Measurements from ENCODE around the gene TMEM94.

The TMEM94 gene

DNA sequence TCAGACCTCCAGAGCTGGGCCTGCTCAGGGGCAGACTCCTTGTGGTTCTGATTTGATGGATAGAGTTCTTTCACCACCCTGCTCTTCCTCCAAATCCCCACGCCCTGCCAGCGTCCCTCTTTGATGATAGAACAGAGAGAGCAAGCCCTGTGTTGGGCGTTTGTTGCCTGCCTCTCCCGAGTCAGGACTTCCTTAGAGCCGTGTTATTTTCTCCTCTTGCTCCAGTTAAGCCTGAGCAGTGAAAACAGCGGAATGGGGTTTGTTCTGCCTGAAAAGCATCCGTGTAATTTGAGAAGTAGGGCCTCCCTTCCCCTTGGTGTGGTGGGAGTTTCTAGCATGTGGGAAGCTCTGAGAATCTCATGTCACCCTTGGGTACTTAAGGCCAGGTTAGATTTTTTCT lies 22.1 kb downstream of the TMEM94 start:
- no peak for DNase-seq

DNA sequence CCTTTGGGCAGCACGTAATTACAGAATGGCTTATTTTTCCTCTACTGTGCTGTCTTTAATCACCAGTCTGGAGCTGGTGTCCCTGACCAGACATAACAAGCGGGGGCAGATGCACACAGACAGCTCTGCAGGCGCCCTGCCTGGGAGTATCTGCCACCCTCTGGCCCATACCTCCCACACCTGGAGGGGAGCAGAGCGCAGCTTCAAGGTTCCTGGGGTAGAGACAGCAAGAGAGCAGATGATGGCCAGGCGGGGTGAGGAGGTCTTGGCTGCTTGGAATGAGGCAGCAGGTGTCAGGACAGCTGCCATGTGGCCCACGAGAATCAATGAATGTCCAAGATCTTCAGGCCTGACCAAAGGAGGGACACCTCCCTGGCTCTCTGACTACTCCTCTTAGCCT lies 23.8 kb downstream of the TMEM94 start:
- no peak for DNase-seq

DNA sequence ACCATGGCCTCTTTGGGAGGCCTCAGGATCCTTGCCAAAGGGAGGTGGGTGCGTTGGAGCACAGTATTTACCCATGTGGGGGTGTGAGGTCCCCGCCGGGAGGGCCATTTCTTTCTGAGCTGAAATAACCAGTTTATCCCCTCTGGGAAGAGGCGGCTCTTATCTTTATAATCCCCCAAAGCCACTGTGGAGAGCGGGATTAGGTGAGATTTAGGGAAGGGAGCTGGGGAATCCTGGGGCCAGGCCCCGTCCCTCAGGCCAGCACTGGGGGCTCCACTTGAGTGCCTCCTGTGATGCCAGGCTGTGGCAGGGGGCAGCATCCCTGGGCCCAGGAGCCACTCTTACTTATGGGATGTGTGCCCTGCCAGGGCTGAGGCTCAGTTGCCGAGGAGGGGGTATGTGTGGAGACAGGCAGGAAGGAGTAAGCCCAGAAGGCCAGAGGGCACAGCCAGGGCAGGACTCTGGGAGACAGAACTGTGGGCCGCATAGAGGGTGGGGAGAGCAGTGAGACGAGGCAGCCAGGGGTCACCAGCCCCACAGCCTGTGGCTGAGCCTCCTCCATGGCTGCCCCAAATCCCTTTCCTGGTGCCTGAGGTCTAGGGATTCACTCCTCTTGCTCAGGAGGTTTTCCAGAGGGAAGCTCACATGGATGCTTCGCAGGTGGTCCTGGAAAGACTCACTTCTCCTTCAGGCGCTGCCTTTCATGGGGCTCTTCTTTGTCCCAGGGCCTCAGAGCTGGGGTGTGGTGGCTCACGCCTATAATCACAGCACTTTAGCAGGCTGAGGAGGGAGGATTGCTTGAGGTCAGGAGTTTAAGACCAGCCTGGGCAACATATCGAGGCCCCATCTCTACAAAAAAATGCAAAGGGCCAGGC lies 25.0 kb downstream of the TMEM94 start:
- no peak for DNase-seq

DNA sequence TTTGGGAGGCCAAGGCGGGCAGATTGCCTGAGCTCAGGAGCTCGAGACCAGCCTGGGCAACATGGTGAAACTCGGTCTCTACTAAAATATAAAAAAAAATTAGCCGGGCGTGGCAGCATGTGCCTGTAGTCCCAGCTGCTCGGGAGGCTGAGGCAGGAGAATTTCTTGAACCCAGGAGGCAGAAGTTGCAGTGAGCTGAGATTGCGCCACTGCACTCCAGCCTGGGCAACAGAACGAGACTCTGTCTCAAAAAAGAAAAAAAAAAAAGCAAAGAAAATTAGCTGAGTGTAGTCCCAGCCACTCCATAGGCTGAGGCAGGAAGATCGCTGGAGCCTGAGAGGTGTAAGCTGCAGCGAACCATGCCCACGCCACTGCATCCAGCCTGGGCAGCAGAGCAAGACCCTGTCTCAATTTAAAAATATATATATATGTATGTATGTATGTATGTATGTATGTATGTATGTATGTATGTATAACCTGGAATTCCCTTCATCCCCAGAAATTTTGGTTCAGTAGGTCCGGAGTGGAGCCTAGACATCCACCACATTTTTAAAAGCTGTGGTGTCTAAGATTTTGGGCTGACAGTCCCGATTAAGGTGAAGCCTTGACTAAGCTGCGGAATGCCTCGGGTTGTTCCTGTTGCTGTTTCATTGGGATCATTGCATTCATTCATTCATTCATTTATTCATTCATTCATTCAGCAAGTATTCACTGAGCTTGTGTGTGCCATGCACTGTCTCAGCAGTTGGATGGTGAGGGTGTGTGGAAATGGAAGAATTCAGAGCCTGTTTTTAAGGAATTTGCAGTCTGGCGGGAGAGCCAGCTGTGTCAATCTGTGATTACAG lies 25.9 kb downstream of the TMEM94 start:
- DNase-seq: no peak

DNA sequence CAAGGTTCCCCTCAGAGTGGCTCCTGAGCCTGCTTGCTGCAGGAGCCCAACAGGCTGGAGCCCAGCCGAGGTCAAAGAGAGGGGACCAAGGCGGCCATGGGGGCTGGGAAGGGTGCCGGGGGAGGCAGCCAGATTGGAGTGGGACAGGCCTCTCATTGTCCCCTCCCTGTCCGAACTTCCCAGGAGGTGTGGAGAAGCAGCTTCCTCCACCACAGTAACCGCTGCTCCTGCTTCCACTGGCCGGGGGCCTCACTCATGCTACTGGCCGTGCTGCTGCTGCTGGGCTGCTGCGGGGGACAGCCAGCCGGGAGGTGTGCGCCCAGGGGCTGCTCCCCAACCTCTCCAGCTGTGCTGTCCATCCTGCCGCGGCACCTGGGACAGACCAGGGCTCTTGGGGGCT lies 29.3 kb downstream of the TMEM94 start:
- DNase-seq: no peak

- no peak for DNase-seq
Measured at GRCh38 chr17:75486151-75486550, 29.7 kb downstream of the TMEM94 start.

DNA sequence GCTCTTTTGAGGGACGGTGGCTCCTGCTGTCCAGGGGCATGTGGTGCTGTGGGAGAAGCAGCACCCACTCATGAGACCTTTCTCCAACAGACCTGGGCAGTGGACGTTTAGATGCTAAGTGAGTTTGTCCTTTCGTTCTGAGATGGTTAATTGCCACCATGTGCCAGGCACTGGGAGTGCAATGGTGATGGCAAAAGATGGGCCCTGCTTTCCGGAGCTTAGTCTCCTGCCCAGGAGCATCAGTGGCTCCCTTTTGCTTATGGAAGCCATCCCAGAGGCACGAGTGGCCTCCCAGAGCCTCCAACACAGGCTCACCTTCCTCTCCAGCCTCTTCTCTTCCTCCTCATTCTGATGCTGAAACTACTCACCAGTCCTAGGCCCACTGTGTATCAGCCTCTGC lies 30.5 kb downstream of the TMEM94 start:
- no peak for DNase-seq

- DNase-seq: peak; percentile 5 to 15
Measured at GRCh38 chr17:75487351-75488070, 31.1 kb downstream of the TMEM94 start.

DNA sequence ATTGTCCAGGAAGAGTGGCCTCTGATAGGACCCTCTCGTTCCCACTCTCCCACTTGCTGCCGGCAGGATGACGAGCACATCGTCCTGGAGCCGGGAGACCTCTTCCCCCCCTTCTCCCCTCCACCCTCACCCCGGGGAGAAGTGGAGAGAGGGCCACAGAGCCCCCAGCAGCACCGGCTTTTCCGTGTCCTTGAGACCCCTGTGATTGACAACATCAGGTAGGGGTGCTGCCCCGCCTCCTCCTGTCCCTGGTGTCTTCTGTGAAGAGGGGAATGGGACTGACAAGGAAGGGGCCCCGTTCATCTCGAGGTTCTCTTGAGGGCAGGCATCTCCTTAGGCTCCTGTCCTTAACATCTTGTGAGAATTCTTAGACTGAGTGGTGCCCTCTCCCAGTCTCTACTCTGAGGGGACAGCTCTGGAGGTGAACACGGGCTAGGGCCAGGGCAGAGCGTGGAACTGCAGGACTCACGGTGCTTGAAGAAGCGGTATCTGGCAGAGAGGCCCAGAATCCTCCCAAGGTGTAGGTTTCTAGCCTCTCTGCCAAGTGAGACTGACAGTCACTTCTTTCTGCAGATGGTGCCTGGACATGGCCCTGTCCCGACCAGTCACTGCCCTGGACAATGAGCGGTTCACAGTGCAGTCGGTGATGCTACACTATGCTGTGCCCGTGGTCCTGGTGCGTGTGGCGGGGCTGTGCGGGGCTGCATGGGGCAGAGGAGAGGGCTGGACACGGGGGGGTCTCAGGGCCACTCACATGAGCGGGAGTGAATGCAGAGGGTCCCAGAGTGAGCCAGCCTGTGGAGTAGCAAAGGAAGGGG lies 32.5 kb downstream of the TMEM94 start:
- no peak for DNase-seq

DNA sequence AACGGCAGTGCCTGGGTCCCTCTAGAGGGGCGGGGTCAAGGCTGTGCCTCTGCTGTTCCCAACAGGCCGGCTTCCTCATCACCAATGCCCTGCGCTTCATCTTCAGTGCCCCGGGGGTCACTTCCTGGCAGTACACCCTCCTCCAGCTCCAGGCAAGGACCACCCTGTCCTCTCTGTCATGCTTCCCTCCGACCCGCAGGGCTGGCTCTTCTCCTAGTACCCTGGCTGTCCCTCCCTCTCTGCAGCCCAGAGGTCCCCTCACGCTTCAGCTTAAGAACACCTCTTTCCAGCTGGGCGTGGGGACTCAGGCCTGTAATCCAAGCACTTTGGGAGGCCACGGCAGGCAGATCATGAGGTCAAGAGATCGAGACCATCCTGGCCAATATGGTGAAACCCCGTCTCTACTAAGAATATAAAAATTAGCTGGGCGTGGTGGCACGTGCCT lies 33.1 kb downstream of the TMEM94 start:
- no peak for DNase-seq

DNA sequence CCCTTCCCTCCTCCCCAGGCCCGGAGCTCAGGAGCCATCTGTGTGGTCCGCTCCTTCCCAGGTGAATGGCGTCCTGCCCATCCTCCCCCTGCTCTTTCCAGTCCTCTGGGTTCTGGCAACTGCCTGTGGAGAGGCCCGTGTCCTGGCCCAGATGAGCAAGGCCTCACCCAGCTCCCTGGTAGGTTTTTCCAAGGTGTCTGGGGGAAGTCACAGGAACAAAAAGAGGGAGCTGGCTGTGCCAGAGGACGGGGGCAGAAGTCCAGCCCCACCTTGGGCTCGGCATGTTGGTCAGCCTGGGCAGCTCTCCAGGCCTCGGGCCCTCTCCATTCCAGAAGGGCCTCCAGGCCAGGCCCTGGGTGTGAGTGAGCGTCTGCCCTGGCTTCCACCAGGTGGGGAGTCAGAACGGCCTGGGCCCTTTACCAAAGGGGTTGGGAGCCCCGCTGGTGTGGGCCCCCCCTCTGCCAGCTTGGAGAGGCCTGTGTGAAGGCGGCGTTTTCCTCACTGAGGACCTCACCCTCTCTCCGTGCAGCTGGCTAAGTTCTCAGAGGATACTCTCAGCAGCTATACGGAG lies 33.8 kb downstream of the TMEM94 start:
- no peak for DNase-seq

DNA sequence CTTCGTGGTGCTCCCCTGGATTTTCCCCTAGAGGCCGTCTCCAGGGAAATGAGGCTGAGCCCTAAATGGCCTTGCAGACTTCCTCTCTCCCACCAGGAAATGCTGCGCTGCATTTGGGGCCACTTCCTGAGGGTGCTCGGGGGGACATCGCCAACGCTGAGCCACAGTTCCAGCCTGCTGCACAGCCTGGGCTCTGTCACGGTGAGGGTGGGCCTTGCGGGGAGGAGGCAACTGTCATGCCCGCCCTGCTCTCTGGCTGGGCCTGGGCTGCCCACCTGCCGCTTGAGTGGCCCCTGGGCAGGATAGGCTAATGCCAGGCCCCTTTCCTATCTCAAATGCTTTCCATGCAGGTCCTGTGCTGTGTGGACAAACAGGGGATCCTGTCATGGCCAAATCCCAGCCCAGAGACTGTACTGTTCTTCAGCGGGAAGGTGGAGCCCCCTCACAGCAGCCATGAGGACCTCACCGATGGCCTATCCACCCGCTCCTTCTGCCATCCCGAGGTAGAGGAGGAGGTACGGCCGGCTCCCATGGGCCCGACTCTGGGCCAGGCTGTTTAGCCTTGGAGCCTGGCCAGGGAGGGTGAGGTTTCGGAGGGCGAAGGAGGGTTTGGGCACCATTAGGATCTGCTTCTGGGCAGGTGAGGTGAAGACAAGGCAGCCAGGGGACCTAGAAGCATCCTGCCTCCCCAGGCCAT lies 34.7 kb downstream of the TMEM94 start:
- DNase-seq: no peak

- no peak for DNase-seq
Measured at GRCh38 chr17:75491680-75492079, 35.2 kb downstream of the TMEM94 start.

DNA sequence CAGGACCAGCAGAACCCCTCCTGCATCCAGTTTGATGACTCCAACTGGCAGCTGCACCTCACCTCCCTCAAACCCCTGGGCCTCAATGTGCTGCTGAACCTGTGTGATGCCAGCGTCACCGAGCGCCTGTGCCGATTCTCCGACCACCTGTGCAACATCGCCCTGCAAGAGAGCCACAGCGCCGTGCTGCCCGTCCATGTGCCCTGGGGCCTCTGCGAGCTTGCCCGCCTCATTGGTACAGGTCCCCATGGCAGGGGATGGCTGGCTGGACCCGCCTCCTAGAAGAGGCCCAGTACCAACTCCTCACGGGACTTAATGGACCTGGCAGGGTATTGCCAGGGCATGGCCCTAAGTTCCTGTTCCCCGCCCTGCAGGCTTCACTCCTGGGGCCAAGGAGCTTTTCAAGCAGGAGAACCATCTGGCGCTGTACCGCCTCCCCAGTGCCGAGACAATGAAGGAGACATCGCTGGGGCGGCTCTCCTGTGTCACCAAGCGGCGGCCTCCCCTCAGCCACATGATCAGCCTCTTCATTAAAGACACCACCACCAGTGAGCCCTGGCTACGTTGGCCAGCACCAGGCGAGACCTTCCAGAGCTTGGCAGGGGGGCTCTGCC lies 36.2 kb downstream of the TMEM94 start:
- DNase-seq: no peak

DNA sequence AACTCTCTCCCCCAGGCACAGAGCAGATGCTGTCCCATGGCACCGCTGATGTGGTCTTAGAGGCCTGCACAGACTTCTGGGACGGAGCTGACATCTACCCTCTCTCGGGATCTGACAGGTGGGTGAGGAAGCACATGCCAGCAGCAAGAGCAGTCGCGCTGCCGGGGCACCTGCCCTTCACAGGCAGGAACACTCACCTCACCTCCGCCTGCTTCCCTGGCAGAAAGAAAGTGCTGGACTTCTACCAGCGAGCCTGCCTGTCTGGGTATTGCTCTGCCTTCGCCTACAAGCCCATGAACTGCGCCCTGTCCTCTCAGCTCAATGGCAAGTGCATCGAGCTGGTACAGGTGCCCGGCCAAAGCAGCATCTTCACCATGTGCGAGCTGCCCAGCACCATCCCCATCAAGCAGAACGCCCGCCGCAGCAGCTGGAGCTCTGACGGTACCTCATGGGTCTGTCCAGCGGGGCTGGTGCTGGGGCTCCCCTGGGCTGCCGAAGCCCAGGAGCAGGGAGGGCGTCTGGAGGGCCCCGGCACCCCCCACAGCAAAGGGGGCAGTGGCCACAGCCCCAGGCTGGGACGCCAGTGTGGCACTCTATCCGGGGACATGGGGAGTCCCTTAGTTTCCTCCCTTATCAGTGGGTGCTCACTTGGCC lies 37.2 kb downstream of the TMEM94 start:
- DNase-seq: no peak

DNA sequence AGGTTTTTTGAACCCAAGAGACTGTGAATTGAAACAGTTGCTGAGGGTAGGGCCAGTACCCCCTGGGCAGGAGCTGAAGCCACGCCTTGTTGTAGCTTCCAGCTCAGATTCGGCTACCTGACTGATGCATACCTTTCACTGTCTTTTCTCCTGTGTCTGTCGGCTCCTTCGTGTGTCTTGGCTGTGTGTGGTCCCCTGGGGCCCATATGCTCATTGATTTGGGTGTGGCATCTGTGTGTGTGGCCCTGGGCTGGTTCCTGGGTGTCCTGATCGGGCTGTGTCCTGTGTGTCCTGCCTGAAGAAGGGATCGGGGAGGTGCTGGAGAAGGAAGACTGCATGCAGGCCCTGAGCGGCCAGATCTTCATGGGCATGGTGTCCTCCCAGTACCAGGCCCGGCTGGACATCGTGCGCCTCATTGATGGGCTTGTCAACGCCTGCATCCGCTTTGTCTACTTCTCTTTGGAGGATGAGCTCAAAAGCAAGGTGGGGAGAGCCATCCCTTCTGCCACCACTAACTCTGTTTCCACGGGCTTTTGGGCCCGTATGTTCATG lies 38.0 kb downstream of the TMEM94 start:
- DNase-seq: no peak

- DNase-seq: no peak
Measured at GRCh38 chr17:75496005-75496404, 39.6 kb downstream of the TMEM94 start.

DNA sequence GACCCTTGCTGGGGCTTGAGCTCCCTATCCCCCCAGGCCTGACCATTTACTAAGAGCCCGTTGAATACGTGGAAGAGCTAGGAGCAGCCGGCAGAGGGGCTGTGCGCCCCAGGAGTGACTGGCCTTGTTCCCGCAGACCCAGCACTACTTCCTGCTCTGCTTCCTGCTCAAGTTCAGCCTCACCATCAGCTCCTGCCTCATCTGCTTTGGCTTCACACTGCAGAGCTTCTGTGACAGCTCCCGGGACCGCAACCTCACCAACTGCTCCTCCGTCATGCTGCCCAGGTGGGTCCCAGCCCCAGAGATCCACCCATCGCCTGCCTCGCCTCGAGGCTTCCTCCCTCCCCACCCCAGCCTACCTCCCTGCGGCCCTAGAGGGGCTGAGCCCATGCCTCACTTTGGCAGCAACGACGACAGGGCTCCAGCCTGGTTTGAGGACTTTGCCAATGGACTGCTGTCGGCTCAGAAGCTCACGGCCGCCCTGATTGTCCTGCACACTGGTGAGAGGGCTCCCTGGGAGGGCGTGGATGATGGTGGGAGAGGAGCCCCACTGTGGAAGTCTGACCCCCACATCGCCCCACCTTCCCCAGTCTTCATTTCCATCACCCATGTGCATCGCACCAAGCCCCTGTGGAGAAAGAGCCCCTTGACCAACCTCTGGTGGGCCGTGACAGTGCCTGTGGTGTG lies 41.7 kb downstream of the TMEM94 start:
- DNase-seq: no peak

- DNase-seq: no peak
Measured at GRCh38 chr17:75498726-75499213, 42.3 kb downstream of the TMEM94 start.
